ENCODE measurements around the gene PSMA6. TPM values are rescaled to one million over a fixed set of nuclear protein-coding genes. Genes with fewer than 3 reads are reported as not detected.

The PSMA6 gene
- polyA plus RNA-seq, 1 experiment: 300 TPM

DNA sequence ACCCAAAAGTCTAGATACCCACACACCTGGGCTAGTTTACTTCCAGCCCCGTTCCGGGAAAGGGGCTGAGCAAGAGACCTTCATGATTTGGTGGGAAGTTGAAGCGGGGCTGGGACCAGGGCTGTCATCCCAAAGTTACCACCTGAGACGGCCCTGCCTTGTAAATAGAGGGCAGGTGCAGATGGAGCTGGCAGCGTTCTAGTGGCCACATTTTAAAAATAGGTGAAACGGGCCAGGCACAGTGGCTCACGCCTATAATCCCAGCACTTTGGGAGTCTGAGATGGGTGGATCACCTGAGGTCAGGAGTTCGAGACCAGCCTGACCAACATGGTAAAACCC is 68.9 kb downstream of the PSMA6 start:
- DNase-seq (ENCODE audit: low read depth, low spot score): no peak
- Histone ChIP-seq H3K4me3 (ENCODE audit: low read depth, low read length) (no peak overlapping the region), H3K9me3 (ENCODE audit: control insufficient read depth, insufficient read depth, low read length) (no peaks in the 10 kb centered on the region; the same call in 1 of the 2 replicates), H3K27me3 (ENCODE audit: control insufficient read depth, insufficient read depth, low read length) (no peaks in the 10 kb centered on the region), H3K27ac (ENCODE audit: low read depth, low read length) (no peak overlapping the region)
- TF ChIP-seq, protein P1, sequence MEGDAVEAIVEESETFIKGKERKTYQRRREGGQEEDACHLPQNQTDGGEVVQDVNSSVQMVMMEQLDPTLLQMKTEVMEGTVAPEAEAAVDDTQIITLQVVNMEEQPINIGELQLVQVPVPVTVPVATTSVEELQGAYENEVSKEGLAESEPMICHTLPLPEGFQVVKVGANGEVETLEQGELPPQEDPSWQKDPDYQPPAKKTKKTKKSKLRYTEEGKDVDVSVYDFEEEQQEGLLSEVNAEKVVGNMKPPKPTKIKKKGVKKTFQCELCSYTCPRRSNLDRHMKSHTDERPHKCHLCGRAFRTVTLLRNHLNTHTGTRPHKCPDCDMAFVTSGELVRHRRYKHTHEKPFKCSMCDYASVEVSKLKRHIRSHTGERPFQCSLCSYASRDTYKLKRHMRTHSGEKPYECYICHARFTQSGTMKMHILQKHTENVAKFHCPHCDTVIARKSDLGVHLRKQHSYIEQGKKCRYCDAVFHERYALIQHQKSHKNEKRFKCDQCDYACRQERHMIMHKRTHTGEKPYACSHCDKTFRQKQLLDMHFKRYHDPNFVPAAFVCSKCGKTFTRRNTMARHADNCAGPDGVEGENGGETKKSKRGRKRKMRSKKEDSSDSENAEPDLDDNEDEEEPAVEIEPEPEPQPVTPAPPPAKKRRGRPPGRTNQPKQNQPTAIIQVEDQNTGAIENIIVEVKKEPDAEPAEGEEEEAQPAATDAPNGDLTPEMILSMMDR (IDR thresholded peaks at IDR 0.05; ENCODE audit: low read depth, low read length): no peak
- CTCF ChIA-PET: no interaction called here
- POLR2A ChIA-PET: interaction anchor here (0.7 kb wide), 1 partner anchor 582 kb away, joined by 3 read pairs; no protein-coding TSS in a partner anchor

DNA sequence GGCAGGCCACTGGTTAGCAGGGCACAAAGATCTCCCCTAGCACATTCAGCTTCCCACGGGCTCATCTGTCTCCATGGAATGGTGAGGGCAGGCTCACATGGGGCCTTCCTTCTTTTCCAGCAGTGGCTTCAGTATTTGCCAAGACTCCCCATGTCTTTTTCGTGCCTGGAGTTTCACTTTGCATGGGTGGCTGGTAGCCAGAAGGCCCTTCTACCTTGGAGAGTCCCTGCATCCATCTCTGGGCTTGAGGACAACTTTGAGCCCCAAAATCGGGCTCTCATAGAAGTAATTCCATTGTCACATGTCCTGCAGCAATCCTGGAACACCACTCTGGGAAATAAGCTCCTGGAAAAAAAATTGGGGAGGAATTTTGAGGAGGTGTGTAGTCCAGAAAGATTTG is 70.3 kb downstream of the PSMA6 start:
- CTCF ChIA-PET: no interaction called here

DNA sequence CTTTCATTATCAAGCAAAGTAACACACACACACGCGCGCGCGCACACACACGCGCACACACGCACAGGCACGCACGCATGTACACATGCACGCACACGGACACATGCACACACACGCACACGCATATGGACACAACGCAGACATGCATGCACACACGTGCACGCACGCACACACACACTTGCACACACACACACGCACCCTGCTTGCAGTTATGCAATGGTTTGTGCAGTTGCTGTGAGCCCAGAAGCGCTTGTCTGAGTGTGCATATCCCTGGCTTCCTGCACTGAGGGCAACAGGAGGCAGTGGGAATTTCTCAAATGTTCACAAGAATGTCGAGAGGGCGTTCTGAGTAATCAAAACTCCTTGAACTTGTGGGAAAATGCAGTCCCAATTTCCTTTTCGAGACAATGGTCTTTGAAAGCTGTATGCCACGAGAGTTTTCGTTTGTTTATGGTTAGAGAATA is 70.8 kb downstream of the PSMA6 start:
- no peaks in the 10 kb centered on the region for H3K27me3 ChIP-seq (ENCODE audit: control insufficient read depth, insufficient read depth, low read length)
- POLR2A ChIA-PET: interaction anchor here (1.2 kb wide), 1 partner anchor 41 kb away, joined by 4 read pairs; no protein-coding TSS in a partner anchor
- DNase-seq (ENCODE audit: low read depth, low spot score): no peak
- TF ChIP-seq, protein P1 (IDR thresholded peaks at IDR 0.05; ENCODE audit: low read depth, low read length): no peak
- CTCF ChIA-PET: no interaction called here
- no peaks in the 10 kb centered on the region; the same call in 1 of the 2 replicates for H3K9me3 ChIP-seq (ENCODE audit: control insufficient read depth, insufficient read depth, low read length)
- H3K27ac ChIP-seq (ENCODE audit: low read depth, low read length): peak overlapping the region; percentile 66
- no peak overlapping the region for H3K4me3 ChIP-seq (ENCODE audit: low read depth, low read length)

More for the DNA sequence above, 70.3 kb downstream of the PSMA6 start:
- DNase-seq (ENCODE audit: low read depth, low spot score): no peak
- no peaks in the 10 kb centered on the region; the same call in 1 of the 2 replicates for H3K9me3 ChIP-seq (ENCODE audit: control insufficient read depth, insufficient read depth, low read length)
- TF ChIP-seq, protein P1 (IDR thresholded peaks at IDR 0.05; ENCODE audit: low read depth, low read length): no peak
- POLR2A ChIA-PET: interaction anchor here (1.2 kb wide), 1 partner anchor 41 kb away, joined by 4 read pairs; no protein-coding TSS in a partner anchor
- H3K27ac ChIP-seq (ENCODE audit: low read depth, low read length): no peak overlapping the region
- H3K4me3 ChIP-seq (ENCODE audit: low read depth, low read length): no peak overlapping the region
- H3K27me3 ChIP-seq (ENCODE audit: control insufficient read depth, insufficient read depth, low read length): no peaks in the 10 kb centered on the region

DNA sequence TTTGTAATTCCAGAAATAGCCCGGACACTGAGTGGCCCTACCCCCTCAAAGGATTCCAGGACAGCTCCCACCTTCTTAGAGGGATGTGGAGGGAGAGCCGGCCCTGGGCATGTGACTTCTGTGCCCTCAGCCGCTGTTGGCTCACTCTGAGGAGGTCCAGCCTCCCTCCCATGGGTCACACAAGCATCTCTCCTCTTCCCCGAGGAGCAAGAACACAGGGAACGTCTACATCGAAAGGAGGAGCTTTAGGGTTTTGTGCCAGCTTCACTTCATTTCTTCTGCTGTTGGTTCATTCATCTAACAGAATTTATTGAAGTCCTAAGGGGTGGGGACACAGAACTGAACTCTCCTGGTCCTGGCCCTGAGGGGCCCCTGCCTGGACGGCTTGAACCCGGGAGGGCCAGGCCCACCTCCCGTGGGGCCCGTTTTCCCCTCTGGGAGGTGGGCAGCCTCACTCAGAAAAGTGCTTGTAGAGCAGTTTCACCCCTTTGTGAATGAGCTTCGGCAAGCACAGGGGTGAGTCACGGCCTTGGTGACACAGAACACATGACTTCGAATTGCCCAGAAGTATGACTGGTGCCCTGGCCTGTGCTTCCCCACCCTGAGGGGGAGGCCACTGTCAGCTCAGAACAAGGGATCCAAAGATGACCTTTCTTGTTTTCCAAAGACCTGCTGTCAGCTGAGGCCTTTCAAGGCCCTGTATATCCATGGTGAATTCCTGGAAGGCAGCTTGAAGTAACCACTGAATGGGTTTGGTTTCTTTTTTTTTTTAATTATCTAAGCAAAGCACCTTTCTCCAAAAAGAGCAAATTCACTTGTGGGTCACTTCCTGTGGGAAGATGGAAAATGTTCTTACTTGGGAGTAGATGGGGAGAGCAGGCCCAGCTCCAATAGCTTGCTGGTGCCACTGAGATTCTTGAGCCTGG is 73.2 kb downstream of the PSMA6 start:
- H3K9me3 ChIP-seq (ENCODE audit: control insufficient read depth, insufficient read depth, low read length): peaks cover 5% of the 10 kb centered on the region; the same call in 1 of the 2 replicates
- CTCF ChIA-PET: interaction anchor here (0.6 to 1.2 kb wide), 3 partner anchors 35 to 509 kb away, joined by 4 to 5 read pairs (median 4); partner anchors contain the start of gene NFKBIA
- TF ChIP-seq, protein P1 (IDR thresholded peaks at IDR 0.05; ENCODE audit: low read depth, low read length): no peak
- H3K27me3 ChIP-seq (ENCODE audit: control insufficient read depth, insufficient read depth, low read length): no peaks in the 10 kb centered on the region
- DNase-seq (ENCODE audit: low read depth, low spot score): no peak
- POLR2A ChIA-PET: interaction anchor here (1.0 to 1.5 kb wide), 4 partner anchors 9 to 73 kb away, joined by 3 to 7 read pairs (median 4); partner anchors contain the start of genes NFKBIA and PSMA6
- H3K4me3 ChIP-seq (ENCODE audit: low read depth, low read length): no peak overlapping the region
- H3K27ac ChIP-seq (ENCODE audit: low read depth, low read length): peak overlapping the region; percentile 80

Data from AG04450 (cell line).